ENCODE measurements around the gene MVK.

MVK gene

DNA sequence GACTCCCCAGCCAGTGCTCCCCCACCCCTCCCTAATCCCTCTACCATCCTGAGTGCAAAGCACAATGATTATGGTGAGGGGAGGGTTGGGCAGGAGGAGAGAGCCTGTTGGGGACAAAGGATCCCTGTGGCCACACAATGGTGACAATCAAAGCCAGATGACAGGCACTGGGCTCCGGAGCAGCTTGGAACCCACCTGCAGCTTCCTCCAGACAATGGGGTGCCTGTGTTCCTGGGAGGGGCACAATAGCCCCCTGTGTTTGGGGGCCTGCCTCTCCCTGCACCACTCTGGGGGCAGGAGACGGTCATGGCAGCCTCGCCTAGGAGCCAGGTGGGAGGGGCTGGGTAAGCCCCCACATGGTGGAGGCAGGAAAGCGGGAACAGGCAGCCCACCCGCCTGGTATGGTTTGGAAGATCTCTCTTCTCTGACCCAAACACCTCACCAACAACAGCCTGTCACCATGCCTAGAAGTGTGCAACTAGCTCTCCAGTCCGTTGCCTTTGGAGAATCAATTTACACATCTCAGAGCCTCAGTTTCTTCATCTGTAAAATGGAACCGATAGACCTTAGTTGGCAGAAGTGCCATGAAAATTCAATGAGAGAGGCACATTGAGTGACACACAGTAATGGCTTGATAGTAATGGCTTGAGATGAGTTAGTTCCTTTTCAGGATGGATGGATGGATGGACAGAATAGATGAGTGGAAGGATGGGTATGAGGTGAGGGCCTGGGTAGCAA is 53.0 kb downstream of the MVK start:
- no peaks in the 10 kb centered on the region; the same call in 1 of the 2 replicates for H3K27me3 ChIP-seq (replicated peaks; ENCODE audit: control insufficient read depth, insufficient read depth, low read length)
- TF ChIP-seq CTCF (IDR thresholded peaks at IDR 0.05; ENCODE audit: insufficient read depth, low read length, poor library complexity, severe bottlenecking) = no peak
- H3K4me3 ChIP-seq (replicated peaks; ENCODE audit: low read depth, low read length) = no peak overlapping the region
- H3K36me3 ChIP-seq (ENCODE audit: control insufficient read depth, insufficient read depth, low read length) = no peaks in the 10 kb centered on the region
- no peak for DNase-seq (ENCODE audit: extremely low read depth, insufficient read length)

- H3K27me3 ChIP-seq (replicated peaks; ENCODE audit: control insufficient read depth, insufficient read depth, low read length) = no peaks in the 10 kb centered on the region; the same call in 1 of the 2 replicates
- no peaks in the 10 kb centered on the region for H3K36me3 ChIP-seq (ENCODE audit: control insufficient read depth, insufficient read depth, low read length)
- no peak for TF ChIP-seq CTCF (IDR thresholded peaks at IDR 0.05; ENCODE audit: insufficient read depth, low read length, poor library complexity, severe bottlenecking)
- H3K4me3 ChIP-seq (replicated peaks; ENCODE audit: low read depth, low read length) = no peak overlapping the region
- DNase-seq (ENCODE audit: extremely low read depth, insufficient read length) = no peak
Observed at GRCh38 chr12:109627633-109628032, 54.0 kb downstream of the MVK start.

GRCh38 chr12:109630107-109630506 is 56.5 kb downstream of the MVK start:
- no peak for DNase-seq (ENCODE audit: extremely low read depth, insufficient read length)
- no peak overlapping the region for H3K4me3 ChIP-seq (replicated peaks; ENCODE audit: low read depth, low read length)
- no peaks in the 10 kb centered on the region; the same call in 1 of the 2 replicates for H3K27me3 ChIP-seq (replicated peaks; ENCODE audit: control insufficient read depth, insufficient read depth, low read length)
- no peak for TF ChIP-seq CTCF (IDR thresholded peaks at IDR 0.05; ENCODE audit: insufficient read depth, low read length, poor library complexity, severe bottlenecking)
- H3K36me3 ChIP-seq (ENCODE audit: control insufficient read depth, insufficient read depth, low read length) = no peaks in the 10 kb centered on the region

DNA sequence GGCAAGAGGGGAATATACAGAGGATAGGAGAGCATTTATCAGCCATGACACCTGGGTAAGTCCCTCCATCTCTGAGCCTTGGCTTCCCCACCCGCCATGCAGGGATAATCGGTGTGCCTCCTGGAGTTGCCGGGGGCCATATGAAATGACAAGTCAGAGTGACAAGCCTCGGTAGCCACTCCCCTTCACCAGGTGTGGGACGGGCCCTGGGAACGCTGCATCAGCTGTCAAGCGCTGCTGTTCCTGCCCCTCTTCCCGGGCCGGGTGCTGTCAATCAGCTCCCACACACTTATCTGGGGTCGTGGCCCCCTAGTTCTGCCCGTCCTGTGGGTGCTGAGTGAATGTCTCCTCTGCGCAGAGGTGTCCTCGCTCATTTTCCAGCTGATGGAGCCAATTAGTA is 57.2 kb downstream of the MVK start:
- DNase-seq (ENCODE audit: extremely low read depth, insufficient read length) = no peak
- Histone ChIP-seq H3K36me3 (ENCODE audit: control insufficient read depth, insufficient read depth, low read length) (no peaks in the 10 kb centered on the region), H3K4me3 (replicated peaks; ENCODE audit: low read depth, low read length) (no peak overlapping the region), H3K27me3 (replicated peaks; ENCODE audit: control insufficient read depth, insufficient read depth, low read length) (no peaks in the 10 kb centered on the region; the same call in 1 of the 2 replicates)
- no peak for TF ChIP-seq CTCF (IDR thresholded peaks at IDR 0.05; ENCODE audit: insufficient read depth, low read length, poor library complexity, severe bottlenecking)

- Histone ChIP-seq H3K4me3 (replicated peaks; ENCODE audit: low read depth, low read length) (no peak overlapping the region), H3K27me3 (replicated peaks; ENCODE audit: control insufficient read depth, insufficient read depth, low read length) (no peaks in the 10 kb centered on the region; the same call in 1 of the 2 replicates), H3K36me3 (ENCODE audit: control insufficient read depth, insufficient read depth, low read length) (no peaks in the 10 kb centered on the region)
- no peak for TF ChIP-seq CTCF (IDR thresholded peaks at IDR 0.05; ENCODE audit: insufficient read depth, low read length, poor library complexity, severe bottlenecking)
- no peak for DNase-seq (ENCODE audit: extremely low read depth, insufficient read length)
Observed at GRCh38 chr12:109631302-109631701, 57.7 kb downstream of the MVK start.
